ENCODE measurements around the gene SCAND1.

DNA sequence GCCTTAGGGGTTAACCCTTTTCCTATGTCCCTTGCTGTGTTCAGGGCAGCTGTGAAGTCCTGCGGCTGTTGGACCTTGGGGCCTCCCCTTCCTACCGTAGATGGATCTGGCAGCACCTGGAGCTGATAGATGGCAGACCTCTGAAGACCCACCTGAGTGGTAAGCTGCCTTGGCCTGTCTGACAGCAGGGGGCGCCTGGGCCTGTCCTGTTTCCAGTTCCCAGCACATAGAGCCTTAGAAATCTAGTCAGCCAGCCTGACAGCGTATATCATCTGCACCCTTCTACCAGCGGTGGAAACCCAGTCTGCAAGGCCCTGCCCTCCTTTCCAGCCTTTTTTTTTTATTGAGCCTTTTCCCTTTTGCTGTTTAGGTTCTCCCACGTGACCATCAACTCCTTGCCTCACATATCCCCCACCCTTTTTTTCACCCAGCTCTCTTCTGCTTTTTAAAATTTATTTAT is 40.7 kb upstream of the SCAND1 start:
- TF ChIP-seq EZH2 (IDR thresholded peaks at IDR 0.05; ENCODE audit: borderline replicate concordance, low read length): no peak
- TF ChIP-seq, protein P1, sequence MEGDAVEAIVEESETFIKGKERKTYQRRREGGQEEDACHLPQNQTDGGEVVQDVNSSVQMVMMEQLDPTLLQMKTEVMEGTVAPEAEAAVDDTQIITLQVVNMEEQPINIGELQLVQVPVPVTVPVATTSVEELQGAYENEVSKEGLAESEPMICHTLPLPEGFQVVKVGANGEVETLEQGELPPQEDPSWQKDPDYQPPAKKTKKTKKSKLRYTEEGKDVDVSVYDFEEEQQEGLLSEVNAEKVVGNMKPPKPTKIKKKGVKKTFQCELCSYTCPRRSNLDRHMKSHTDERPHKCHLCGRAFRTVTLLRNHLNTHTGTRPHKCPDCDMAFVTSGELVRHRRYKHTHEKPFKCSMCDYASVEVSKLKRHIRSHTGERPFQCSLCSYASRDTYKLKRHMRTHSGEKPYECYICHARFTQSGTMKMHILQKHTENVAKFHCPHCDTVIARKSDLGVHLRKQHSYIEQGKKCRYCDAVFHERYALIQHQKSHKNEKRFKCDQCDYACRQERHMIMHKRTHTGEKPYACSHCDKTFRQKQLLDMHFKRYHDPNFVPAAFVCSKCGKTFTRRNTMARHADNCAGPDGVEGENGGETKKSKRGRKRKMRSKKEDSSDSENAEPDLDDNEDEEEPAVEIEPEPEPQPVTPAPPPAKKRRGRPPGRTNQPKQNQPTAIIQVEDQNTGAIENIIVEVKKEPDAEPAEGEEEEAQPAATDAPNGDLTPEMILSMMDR (IDR thresholded peaks at IDR 0.05; ENCODE audit: low read length): peak; percentile 90

Measured in OCI-LY1 (cell line).